Measurements from ENCODE around the gene ATG16L1.

The ATG16L1 gene

GRCh38 chr2:233303252-233303651 lies 51.8 kb downstream of the ATG16L1 start:
- no peak for ATAC-seq (ENCODE audit: low read depth)
- DNase-seq (ENCODE audit: low spot score in 2 of 2) = no peak
- no peaks in the 10 kb centered on the region for H3K27me3 Mint-ChIP-seq
- H3K4me1 Mint-ChIP-seq = peaks cover 6% of the 10 kb centered on the region
- H3K4me3 Mint-ChIP-seq = no peak overlapping the region
- no peaks in the 10 kb centered on the region for H3K9me3 Mint-ChIP-seq
- H3K36me3 Mint-ChIP-seq = peaks cover 2% of the 10 kb centered on the region
- no peak overlapping the region for H3K27ac Mint-ChIP-seq

DNA sequence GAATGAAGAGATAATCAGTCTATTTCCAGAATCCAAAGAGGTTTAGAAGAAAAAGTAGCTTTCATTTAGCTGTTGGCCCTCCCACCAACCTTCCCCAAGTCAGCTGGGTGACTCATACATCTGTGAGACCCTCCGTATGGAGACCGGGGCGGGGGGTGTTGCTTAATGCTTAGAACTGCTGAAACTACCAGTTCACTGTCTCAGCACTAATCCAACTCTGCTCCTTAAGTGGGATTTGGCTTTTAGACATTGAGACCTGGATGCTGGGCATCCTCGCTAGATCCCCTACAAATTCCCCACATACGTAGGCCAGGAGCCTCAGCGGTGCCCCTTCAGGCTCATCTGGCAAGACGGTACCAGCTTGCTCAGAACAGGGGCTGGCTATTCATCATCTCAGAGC lies 56.1 kb downstream of the ATG16L1 start, which contains the start of gene SAG:
SAG (plus strand) TSS at position 252 of the 400 bp plus-strand sequence. CDS start 1,374 bp downstream, outside the sequence.
- no peak for ATAC-seq (ENCODE audit: low read depth)
- H3K27ac Mint-ChIP-seq = no peak within 1 kb of the TSS

GRCh38 chr2:233311241-233311926 lies 59.9 kb downstream of the ATG16L1 start:
- peaks cover 13% of the 10 kb centered on the region for H3K4me1 Mint-ChIP-seq
- no peaks in the 10 kb centered on the region for H3K27me3 Mint-ChIP-seq
- ATAC-seq (ENCODE audit: low read depth) (no peak), DNase-seq (ENCODE audit: low spot score in 2 of 2) (no peak)
- H3K27ac Mint-ChIP-seq = no peak overlapping the region
- no peak overlapping the region for H3K4me3 Mint-ChIP-seq
- H3K36me3 Mint-ChIP-seq = no peaks in the 10 kb centered on the region
- no peaks in the 10 kb centered on the region for H3K9me3 Mint-ChIP-seq

More for the DNA sequence above, 56.1 kb downstream of the ATG16L1 start, which contains the start of gene SAG:
- Mint-ChIP-seq H3K4me1 (peaks cover 9% of the 10 kb centered on the region), H3K9me3 (no peaks in the 10 kb centered on the region), H3K4me3 (no peak within 1 kb of the TSS), H3K27me3 (no peaks in the 10 kb centered on the region), H3K36me3 (no peaks in the 10 kb centered on the region)
- DNase-seq (ENCODE audit: low spot score in 2 of 2) = no peak

DNA sequence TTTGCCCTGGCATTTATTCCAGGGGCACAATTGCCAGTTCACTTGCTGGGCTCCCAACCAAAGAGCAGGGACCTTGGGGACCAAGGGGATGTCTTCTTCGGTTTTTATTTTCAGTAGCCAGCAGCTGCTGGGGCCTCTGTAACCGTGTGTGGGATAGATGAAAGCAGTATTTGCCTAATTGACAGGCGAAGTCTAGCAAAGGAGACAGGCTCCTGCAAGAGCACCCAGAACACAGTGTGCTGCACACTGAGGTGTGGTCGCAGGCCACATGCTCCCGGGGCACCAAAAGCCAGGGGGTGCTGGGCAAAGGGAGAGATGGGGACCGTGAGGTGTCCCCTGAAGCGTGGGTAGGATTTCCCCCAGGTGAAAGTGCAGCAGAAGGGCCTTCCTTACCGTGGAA lies 61.4 kb downstream of the ATG16L1 start:
- Mint-ChIP-seq H3K4me3 (no peak overlapping the region), H3K27ac (no peak overlapping the region), H3K36me3 (no peaks in the 10 kb centered on the region), H3K27me3 (no peaks in the 10 kb centered on the region), H3K4me1 (peaks cover 16% of the 10 kb centered on the region), H3K9me3 (no peaks in the 10 kb centered on the region)
- DNase-seq (ENCODE audit: low spot score in 2 of 2) (no peak), ATAC-seq (ENCODE audit: low read depth) (peak; percentile 21)

DNA sequence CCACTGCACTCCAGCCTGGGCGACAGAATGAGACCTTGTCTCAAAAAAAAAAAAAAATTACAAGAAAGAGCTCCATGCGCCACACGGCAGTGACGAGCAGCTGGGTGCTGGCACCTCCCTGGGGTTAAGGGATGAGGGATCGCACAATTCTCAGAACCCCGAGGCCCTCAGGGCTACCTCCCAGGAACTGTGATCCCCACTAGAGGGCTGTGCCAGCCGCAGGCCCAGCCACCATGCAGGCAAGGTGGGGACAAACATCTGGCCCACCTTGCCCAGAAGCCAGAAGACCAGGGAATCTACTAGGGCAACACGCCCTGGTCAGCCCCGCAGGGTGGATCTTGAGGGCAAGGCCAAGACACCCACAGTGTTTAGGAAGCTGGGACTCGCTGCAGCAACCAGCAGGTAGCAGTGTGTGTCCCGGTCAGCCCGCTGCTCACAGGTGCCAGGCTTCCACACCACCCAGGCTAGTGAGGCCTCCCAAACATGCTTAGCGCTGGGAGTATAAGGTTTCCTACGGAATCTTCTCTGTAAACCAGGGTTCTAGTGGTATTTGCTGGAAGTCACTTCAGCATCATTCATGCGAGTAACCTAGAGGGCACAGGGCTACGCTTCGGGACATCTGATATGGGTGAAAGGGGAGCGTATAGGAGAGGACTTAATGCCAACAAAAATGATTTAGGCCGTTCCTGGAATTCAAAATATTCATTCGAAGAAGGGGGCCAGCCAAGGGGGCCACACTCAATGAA lies 62.9 kb downstream of the ATG16L1 start:
- H3K36me3 Mint-ChIP-seq = no peaks in the 10 kb centered on the region
- DNase-seq (ENCODE audit: low spot score in 2 of 2) = no peak
- ATAC-seq (ENCODE audit: low read depth) = no peak
- H3K9me3 Mint-ChIP-seq = no peaks in the 10 kb centered on the region
- H3K4me3 Mint-ChIP-seq = no peak overlapping the region
- H3K4me1 Mint-ChIP-seq = peaks cover 16% of the 10 kb centered on the region
- no peak overlapping the region for H3K27ac Mint-ChIP-seq
- H3K27me3 Mint-ChIP-seq = no peaks in the 10 kb centered on the region

GRCh38 chr2:233317196-233317943 lies 65.9 kb downstream of the ATG16L1 start:
- H3K27ac Mint-ChIP-seq = no peak overlapping the region
- H3K36me3 Mint-ChIP-seq = no peaks in the 10 kb centered on the region
- H3K4me3 Mint-ChIP-seq = no peak overlapping the region
- ATAC-seq (ENCODE audit: low read depth) = no peak
- no peaks in the 10 kb centered on the region for H3K9me3 Mint-ChIP-seq
- no peaks in the 10 kb centered on the region for H3K27me3 Mint-ChIP-seq
- H3K4me1 Mint-ChIP-seq = peaks cover 16% of the 10 kb centered on the region
- DNase-seq (ENCODE audit: low spot score in 2 of 2) = no peak

DNA sequence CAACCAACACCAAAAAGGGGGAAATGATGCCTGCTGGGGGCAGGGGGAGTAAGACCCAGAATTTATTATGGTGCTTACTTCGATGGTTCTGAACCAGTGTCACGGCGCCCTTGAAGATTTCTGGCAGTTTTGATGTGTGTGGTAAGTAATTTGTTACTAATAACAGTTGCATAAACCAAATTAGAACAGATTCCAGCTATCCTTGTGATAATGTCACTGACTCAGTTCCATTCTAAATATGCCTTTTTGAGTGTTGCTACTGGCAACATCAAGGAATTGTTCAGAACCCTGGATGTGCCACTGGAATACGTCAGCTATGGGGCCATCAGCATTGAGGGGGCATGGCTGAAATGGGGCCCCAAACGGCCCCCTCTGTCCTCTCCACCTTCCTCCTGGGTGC lies 67.8 kb downstream of the ATG16L1 start:
- Mint-ChIP-seq H3K4me1 (peaks cover 16% of the 10 kb centered on the region), H3K27ac (no peak overlapping the region)
- no peak for DNase-seq (ENCODE audit: low spot score in 2 of 2)

GRCh38 chr2:233320470-233320869 lies 69.0 kb downstream of the ATG16L1 start:
- Mint-ChIP-seq H3K4me1 (peaks cover 24% of the 10 kb centered on the region), H3K4me3 (no peak overlapping the region), H3K27ac (no peak overlapping the region), H3K27me3 (no peaks in the 10 kb centered on the region), H3K9me3 (no peaks in the 10 kb centered on the region), H3K36me3 (no peaks in the 10 kb centered on the region)
- DNase-seq (ENCODE audit: low spot score in 2 of 2) (no peak), ATAC-seq (ENCODE audit: low read depth) (no peak)

More for the DNA sequence above, 67.8 kb downstream of the ATG16L1 start:
- no peaks in the 10 kb centered on the region for H3K27me3 Mint-ChIP-seq
- H3K4me3 Mint-ChIP-seq = no peak overlapping the region
- no peaks in the 10 kb centered on the region for H3K36me3 Mint-ChIP-seq
- no peak for ATAC-seq (ENCODE audit: low read depth)
- no peaks in the 10 kb centered on the region for H3K9me3 Mint-ChIP-seq

DNA sequence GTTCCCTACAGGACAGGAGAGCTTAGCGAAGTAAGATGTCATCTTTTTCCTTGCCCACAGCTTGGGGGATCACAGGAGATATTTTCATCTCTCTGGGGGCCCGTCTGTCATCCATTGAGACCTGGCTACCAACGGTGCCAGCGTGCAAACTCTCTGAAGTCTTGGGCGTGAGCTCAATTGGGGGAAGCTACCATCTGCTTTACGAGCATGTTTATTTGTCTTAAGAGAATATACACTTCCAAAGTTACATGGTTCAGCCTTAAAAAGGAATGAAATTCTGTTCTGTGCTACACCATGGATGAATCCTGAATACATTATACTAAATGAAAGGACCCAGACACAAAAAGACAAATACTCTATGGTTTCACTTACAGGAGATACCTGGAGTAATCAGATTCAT lies 69.7 kb downstream of the ATG16L1 start:
- H3K4me1 Mint-ChIP-seq = peaks cover 27% of the 10 kb centered on the region

DNA sequence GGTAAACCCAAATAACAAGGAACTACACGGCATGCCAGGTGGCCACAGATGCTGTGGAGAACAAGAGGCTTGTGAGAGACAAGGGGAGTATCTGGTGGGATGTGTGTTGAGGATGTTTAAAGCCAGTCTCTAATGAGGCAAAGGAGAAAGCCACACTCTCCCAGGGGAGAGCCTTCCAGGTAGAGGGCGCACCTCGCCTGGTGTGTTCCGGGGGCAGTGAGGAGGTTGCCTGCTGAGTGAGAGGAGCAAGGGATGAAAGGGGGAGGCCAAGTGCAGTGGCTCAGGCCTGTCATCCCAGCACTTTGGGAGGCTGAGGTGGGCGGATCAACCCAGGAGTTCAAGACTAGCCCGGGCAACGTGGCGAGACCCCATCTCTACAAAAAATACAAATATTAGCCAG lies 72.4 kb downstream of the ATG16L1 start:
- H3K27ac Mint-ChIP-seq = no peak overlapping the region
- no peaks in the 10 kb centered on the region for H3K9me3 Mint-ChIP-seq
- no peaks in the 10 kb centered on the region for H3K27me3 Mint-ChIP-seq
- ATAC-seq (ENCODE audit: low read depth) (no peak), DNase-seq (ENCODE audit: low spot score in 2 of 2) (no peak)
- no peaks in the 10 kb centered on the region for H3K36me3 Mint-ChIP-seq
- peaks cover 28% of the 10 kb centered on the region for H3K4me1 Mint-ChIP-seq
- no peak overlapping the region for H3K4me3 Mint-ChIP-seq

More for the DNA sequence above, 69.7 kb downstream of the ATG16L1 start:
- DNase-seq (ENCODE audit: low spot score in 2 of 2) = no peak
- H3K27me3 Mint-ChIP-seq = no peaks in the 10 kb centered on the region
- no peak overlapping the region for H3K4me3 Mint-ChIP-seq
- no peak for ATAC-seq (ENCODE audit: low read depth)
- no peaks in the 10 kb centered on the region for H3K36me3 Mint-ChIP-seq
- no peaks in the 10 kb centered on the region for H3K9me3 Mint-ChIP-seq
- H3K27ac Mint-ChIP-seq = no peak overlapping the region

GRCh38 chr2:233325256-233325655 lies 73.8 kb downstream of the ATG16L1 start:
- Mint-ChIP-seq H3K4me1 (peaks cover 38% of the 10 kb centered on the region), H3K27ac (no peak overlapping the region), H3K4me3 (no peak overlapping the region), H3K36me3 (no peaks in the 10 kb centered on the region), H3K27me3 (no peaks in the 10 kb centered on the region), H3K9me3 (no peaks in the 10 kb centered on the region)
- ATAC-seq (ENCODE audit: low read depth) (no peak), DNase-seq (ENCODE audit: low spot score in 2 of 2) (no peak)

GRCh38 chr2:233325814-233326213 lies 74.3 kb downstream of the ATG16L1 start:
- Mint-ChIP-seq H3K36me3 (no peaks in the 10 kb centered on the region), H3K27me3 (no peaks in the 10 kb centered on the region), H3K9me3 (no peaks in the 10 kb centered on the region), H3K4me3 (no peak overlapping the region), H3K4me1 (peaks cover 41% of the 10 kb centered on the region), H3K27ac (no peak overlapping the region)
- DNase-seq (ENCODE audit: low spot score in 2 of 2) (no peak), ATAC-seq (ENCODE audit: low read depth) (no peak)

- no peak for ATAC-seq (ENCODE audit: low read depth)
- Mint-ChIP-seq H3K27me3 (no peaks in the 10 kb centered on the region), H3K27ac (no peak overlapping the region), H3K9me3 (no peaks in the 10 kb centered on the region), H3K4me3 (no peak overlapping the region), H3K4me1 (peaks cover 44% of the 10 kb centered on the region), H3K36me3 (no peaks in the 10 kb centered on the region)
- no peak for DNase-seq (ENCODE audit: low spot score in 2 of 2)
Measured at GRCh38 chr2:233326500-233326899, 75.0 kb downstream of the ATG16L1 start.

- H3K27me3 Mint-ChIP-seq = no peaks in the 10 kb centered on the region
- peak overlapping the region; percentile 70 for H3K27ac Mint-ChIP-seq
- H3K4me1 Mint-ChIP-seq = peaks cover 44% of the 10 kb centered on the region
- ATAC-seq (ENCODE audit: low read depth) = no peak
- no peak for DNase-seq (ENCODE audit: low spot score in 2 of 2)
- no peak overlapping the region for H3K4me3 Mint-ChIP-seq
- no peaks in the 10 kb centered on the region for H3K36me3 Mint-ChIP-seq
- H3K9me3 Mint-ChIP-seq = no peaks in the 10 kb centered on the region
Measured at GRCh38 chr2:233328922-233329321, 77.4 kb downstream of the ATG16L1 start.

All from memory B cell (primary cell).